ENCODE measurements around the gene CRYGB. TPM values are rescaled to one million over a fixed set of nuclear protein-coding genes. Genes with fewer than 3 reads are reported as not detected.

CRYGB gene
- polyA plus RNA-seq, 3 donors: not detected

- TF ChIP-seq, protein P1, sequence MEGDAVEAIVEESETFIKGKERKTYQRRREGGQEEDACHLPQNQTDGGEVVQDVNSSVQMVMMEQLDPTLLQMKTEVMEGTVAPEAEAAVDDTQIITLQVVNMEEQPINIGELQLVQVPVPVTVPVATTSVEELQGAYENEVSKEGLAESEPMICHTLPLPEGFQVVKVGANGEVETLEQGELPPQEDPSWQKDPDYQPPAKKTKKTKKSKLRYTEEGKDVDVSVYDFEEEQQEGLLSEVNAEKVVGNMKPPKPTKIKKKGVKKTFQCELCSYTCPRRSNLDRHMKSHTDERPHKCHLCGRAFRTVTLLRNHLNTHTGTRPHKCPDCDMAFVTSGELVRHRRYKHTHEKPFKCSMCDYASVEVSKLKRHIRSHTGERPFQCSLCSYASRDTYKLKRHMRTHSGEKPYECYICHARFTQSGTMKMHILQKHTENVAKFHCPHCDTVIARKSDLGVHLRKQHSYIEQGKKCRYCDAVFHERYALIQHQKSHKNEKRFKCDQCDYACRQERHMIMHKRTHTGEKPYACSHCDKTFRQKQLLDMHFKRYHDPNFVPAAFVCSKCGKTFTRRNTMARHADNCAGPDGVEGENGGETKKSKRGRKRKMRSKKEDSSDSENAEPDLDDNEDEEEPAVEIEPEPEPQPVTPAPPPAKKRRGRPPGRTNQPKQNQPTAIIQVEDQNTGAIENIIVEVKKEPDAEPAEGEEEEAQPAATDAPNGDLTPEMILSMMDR (IDR thresholded peaks at IDR 0.05): no peak
- no peak overlapping the region for H3K27ac Mint-ChIP-seq
- no peaks in the 10 kb centered on the region for H3K79me2 ChIP-seq (ENCODE audit: insufficient read depth, low read length)
- H3K27ac ChIP-seq (ENCODE audit: low read depth in 1 of 2, low read length in 2 of 2): no peak overlapping the region
- H3K27me3 Mint-ChIP-seq (ENCODE audit: low read depth in 3 of 3): peaks cover 0 to 1% (median 0%) of the 10 kb centered on the region in 3 donors
- H3K4me3 Mint-ChIP-seq: no peak overlapping the region
- DNase-seq: no peak
- peaks cover 10 to 20% (median 15%) of the 10 kb centered on the region in 7 donors for H3K9me3 Mint-ChIP-seq
- no peak overlapping the region for H2AFZ ChIP-seq (ENCODE audit: insufficient read depth, low read depth, low read length, poor library complexity, severe bottlenecking)
- H3K9me3 ChIP-seq (replicated peaks in 1 of 2; ENCODE audit: control insufficient read depth in 1 of 2, insufficient read depth in 1 of 2, low read length in 2 of 2): peaks cover 0 to 4% of the 10 kb centered on the region in 2 donors
- no peaks in the 10 kb centered on the region for H4K20me1 ChIP-seq (ENCODE audit: insufficient read depth, low read length)
- no peak overlapping the region for H3K4me3 ChIP-seq (replicated peaks in 1 of 3; ENCODE audit: low read depth in 2 of 3, low read length in 3 of 3)
- H3K4me2 ChIP-seq (replicated peaks; ENCODE audit: extremely low read depth, low read length, poor library complexity, severe bottlenecking): no peak overlapping the region
- H3K4me1 ChIP-seq (ENCODE audit: control insufficient read depth in 1 of 2, insufficient read depth in 2 of 2, low read length in 2 of 2): no peaks in the 10 kb centered on the region
- intact Hi-C loops (cut with micrococcal nuclease): no loop called here
- peaks cover 5% of the 10 kb centered on the region for H3K4me1 Mint-ChIP-seq
- H3K9ac ChIP-seq (ENCODE audit: insufficient read depth, low read length, poor library complexity, severe bottlenecking): no peak overlapping the region
- no peaks in the 10 kb centered on the region for H3K36me3 ChIP-seq (replicated peaks in 1 of 2; ENCODE audit: control insufficient read depth in 1 of 2, insufficient read depth in 2 of 2, low read length in 2 of 2)
- H3K36me3 Mint-ChIP-seq: no peaks in the 10 kb centered on the region
- no peaks in the 10 kb centered on the region for H3K27me3 ChIP-seq (ENCODE audit: control insufficient read depth in 2 of 2, insufficient read depth in 2 of 2, low read length in 2 of 2)
These were observed 7.2 kb upstream of the CRYGB start for GRCh38 chr2:208153156-208153555.

GRCh38 chr2:208150956-208151355 is 5.0 kb upstream of the CRYGB start:
- peak; percentile 8 to 27 (median 13) for DNase-seq
- no peaks in the 10 kb centered on the region for H4K20me1 ChIP-seq (ENCODE audit: insufficient read depth, low read length)

More at GRCh38 chr2:208150956-208151355, 5.0 kb upstream of the CRYGB start:
- H3K9me3 Mint-ChIP-seq: peaks cover 10 to 20% (median 15%) of the 10 kb centered on the region in 7 donors
- H3K4me1 Mint-ChIP-seq: peaks cover 5% of the 10 kb centered on the region
- H3K9me3 ChIP-seq (replicated peaks in 1 of 2; ENCODE audit: control insufficient read depth in 1 of 2, insufficient read depth in 1 of 2, low read length in 2 of 2): peaks cover 0 to 4% of the 10 kb centered on the region in 2 donors
- no peak overlapping the region for H3K27ac ChIP-seq (ENCODE audit: low read depth in 1 of 2, low read length in 2 of 2)
- no CpG with 5 or more reads among the region's 1 CpG for WGBS (ENCODE audit: insufficient coverage)
- H3K4me3 ChIP-seq (replicated peaks in 1 of 3; ENCODE audit: low read depth in 2 of 3, low read length in 3 of 3): no peak overlapping the region
- no peak overlapping the region for H3K27ac Mint-ChIP-seq
- no peak overlapping the region for H3K9ac ChIP-seq (ENCODE audit: insufficient read depth, low read length, poor library complexity, severe bottlenecking)
- no peaks in the 10 kb centered on the region for H3K27me3 ChIP-seq (ENCODE audit: control insufficient read depth in 2 of 2, insufficient read depth in 2 of 2, low read length in 2 of 2)
- TF ChIP-seq, protein P1 (IDR thresholded peaks at IDR 0.05): no peak
- no peak overlapping the region for H3K4me3 Mint-ChIP-seq
- no peak overlapping the region for H3K4me2 ChIP-seq (replicated peaks; ENCODE audit: extremely low read depth, low read length, poor library complexity, severe bottlenecking)
- intact Hi-C loops (cut with micrococcal nuclease): no loop called here
- no peak overlapping the region for H2AFZ ChIP-seq (ENCODE audit: insufficient read depth, low read depth, low read length, poor library complexity, severe bottlenecking)
- H3K4me1 ChIP-seq (ENCODE audit: control insufficient read depth in 1 of 2, insufficient read depth in 2 of 2, low read length in 2 of 2): no peaks in the 10 kb centered on the region
- peaks cover 0 to 1% (median 0%) of the 10 kb centered on the region in 3 donors for H3K27me3 Mint-ChIP-seq (ENCODE audit: low read depth in 3 of 3)
- no peaks in the 10 kb centered on the region for H3K36me3 Mint-ChIP-seq
- H3K36me3 ChIP-seq (replicated peaks in 1 of 2; ENCODE audit: control insufficient read depth in 1 of 2, insufficient read depth in 2 of 2, low read length in 2 of 2): no peaks in the 10 kb centered on the region
- H3K79me2 ChIP-seq (ENCODE audit: insufficient read depth, low read length): no peaks in the 10 kb centered on the region

All from CD14-positive monocyte (primary cell).